ENCODE results near the gene TMTC2.

DNA sequence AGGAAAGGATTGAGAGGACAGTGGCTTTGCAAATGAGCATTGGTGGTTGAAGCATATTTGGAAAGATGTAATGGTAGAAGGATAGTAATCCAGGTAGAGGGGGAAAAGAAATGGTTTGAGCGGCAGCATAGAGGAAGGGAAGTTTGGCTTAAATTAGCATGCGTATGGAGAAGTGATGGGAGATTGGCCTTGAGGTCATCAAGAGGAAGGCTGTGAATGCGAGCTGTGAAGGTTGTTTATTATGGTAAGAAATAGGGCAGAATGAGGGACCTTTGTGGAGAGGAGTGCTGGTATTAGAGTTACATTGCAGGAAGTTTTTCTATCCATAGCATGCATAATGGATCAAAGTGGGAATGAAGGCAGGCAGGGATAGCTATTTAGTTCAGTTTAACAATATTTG is 162.1 kb downstream of the TMTC2 start:
- no peak for TF ChIP-seq EZH2 (IDR thresholded peaks at IDR 0.05)
- no peak for TF ChIP-seq FOXP2 (optimal IDR thresholded peaks at IDR 0.05; ENCODE audit: control extremely low read depth, extremely low read length, insufficient read depth)

Data from SK-N-MC (cell line).